Liver (tissue), 3 donors: ENCODE measurements around the gene MEF2B.

Experiments used
- EGR1 ChIP-seq, 2 donors: IDR thresholded peaks; 2 replicates each; pipeline ENCODE4 v1.6.1; 2016 to 2018; ENCODE audit warnings: antibody characterized with exemption in 2 of 2, low read depth in 2 of 2
- RAD21 ChIP-seq, 2 donors: IDR thresholded peaks; 2 replicates each; pipeline ENCODE4 v1.6.1; 2016; ENCODE audit warnings: antibody characterized with exemption in 2 of 2, mild to moderate bottlenecking in 2 of 2
- TAF1 ChIP-seq: conservative IDR thresholded peaks from 2 replicates; pipeline ENCODE4 v1.6.1; 2016; ENCODE audit warnings: antibody characterized with exemption, mild to moderate bottlenecking
- TF ChIP-seq, protein P1 (sequence below): fragments of 150-350 bp; IDR thresholded peaks from 2 replicates; pipeline ENCODE4 v1.5.1; 2017; ENCODE audit warnings: improper control_type of control experiment, low read depth, low read length; ENCODE audit not compliant: missing input control
- TF ChIP-seq, protein P2 (sequence below): IDR thresholded peaks from 2 replicates; pipeline ENCODE4 v1.6.1; 2016; ENCODE audit warnings: antibody characterized with exemption
- TF ChIP-seq, protein P3 (sequence below): IDR thresholded peaks from 2 replicates; pipeline ENCODE4 v1.6.1; 2016; ENCODE audit warnings: antibody characterized with exemption
- donor health status: healthy.
- donor health status: healthy.

DNA sequence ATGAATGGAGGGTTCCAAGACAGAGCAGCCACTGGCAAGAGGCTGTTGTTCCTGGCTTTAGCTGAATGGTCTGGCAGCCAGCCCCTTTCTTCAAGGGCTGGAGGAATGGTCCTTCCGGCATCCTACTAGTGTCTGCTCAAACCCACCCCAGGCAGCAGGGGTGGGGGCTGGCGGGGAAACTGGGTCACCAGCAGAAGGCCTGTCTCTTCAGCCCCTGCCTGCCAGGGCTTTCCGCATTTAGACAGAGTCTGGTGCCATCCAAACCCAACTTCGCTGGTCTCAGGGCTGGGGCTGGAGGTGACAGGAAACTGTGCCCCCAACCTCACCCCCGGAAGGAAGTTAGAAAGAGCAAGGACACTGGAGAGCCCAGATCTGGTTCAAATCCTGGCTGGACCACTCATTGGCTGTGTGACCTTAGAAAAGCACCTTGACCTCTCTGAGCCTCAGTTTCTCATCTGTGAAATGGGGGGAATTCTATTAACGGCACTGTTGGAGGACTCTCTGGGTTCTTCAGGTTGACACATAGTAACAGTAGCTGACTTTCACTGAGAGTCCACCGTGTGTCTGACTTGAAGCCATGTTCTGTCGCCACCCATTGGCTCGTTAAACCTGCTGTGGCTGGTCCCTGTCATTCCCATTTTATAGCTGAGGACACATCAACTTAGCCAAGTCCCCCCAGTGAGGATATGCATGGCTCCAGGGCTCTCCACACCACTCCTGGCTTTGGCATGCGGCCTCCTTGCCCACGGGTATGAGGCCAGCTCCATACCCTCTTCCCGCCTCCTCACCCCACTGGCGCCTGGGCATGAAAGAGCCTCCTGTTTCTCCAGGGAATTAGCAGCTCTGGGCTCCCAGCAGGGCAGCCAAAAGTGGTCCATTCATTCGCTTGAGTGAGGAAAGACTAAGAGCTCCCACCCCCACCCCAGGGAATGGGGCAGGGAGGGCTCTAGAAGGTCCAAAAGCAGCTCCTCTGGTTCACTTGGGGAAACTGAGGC, 35.6 kb upstream of the MEF2B start:
- TF ChIP-seq, protein P1, sequence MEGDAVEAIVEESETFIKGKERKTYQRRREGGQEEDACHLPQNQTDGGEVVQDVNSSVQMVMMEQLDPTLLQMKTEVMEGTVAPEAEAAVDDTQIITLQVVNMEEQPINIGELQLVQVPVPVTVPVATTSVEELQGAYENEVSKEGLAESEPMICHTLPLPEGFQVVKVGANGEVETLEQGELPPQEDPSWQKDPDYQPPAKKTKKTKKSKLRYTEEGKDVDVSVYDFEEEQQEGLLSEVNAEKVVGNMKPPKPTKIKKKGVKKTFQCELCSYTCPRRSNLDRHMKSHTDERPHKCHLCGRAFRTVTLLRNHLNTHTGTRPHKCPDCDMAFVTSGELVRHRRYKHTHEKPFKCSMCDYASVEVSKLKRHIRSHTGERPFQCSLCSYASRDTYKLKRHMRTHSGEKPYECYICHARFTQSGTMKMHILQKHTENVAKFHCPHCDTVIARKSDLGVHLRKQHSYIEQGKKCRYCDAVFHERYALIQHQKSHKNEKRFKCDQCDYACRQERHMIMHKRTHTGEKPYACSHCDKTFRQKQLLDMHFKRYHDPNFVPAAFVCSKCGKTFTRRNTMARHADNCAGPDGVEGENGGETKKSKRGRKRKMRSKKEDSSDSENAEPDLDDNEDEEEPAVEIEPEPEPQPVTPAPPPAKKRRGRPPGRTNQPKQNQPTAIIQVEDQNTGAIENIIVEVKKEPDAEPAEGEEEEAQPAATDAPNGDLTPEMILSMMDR, result no peak
- TF ChIP-seq, protein P2, sequence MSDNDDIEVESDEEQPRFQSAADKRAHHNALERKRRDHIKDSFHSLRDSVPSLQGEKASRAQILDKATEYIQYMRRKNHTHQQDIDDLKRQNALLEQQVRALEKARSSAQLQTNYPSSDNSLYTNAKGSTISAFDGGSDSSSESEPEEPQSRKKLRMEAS, result no peak
- TF ChIP-seq, protein P3, sequence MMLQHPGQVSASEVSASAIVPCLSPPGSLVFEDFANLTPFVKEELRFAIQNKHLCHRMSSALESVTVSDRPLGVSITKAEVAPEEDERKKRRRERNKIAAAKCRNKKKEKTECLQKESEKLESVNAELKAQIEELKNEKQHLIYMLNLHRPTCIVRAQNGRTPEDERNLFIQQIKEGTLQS, result no peak
- TF ChIP-seq TAF1 (no peak), RAD21 (IDR thresholded peaks at IDR 0.05) (no peak), EGR1 (IDR thresholded peaks at IDR 0.05; ENCODE audit: low read depth in 2 of 2) (no peak)
